IPS-15b (cell line): ENCODE results near the gene EEFSEC.

ENCODE experiments used
- H3K27me3 ChIP-seq: one replicate; pipeline ENCODE4 v1.6.1; 2013; ENCODE audit warnings: low read length; ENCODE audit not compliant: control insufficient read depth, insufficient read depth
- H3K36me3 ChIP-seq: one replicate; pipeline ENCODE4 v1.6.1; 2013; ENCODE audit warnings: low read length; ENCODE audit not compliant: control insufficient read depth, insufficient read depth
- H3K4me1 ChIP-seq: one replicate; pipeline ENCODE4 v1.6.1; 2013; ENCODE audit warnings: mild to moderate bottlenecking, low read length; ENCODE audit not compliant: control insufficient read depth, insufficient read depth
- H3K4me3 ChIP-seq: one replicate; pipeline ENCODE4 v1.5.1; 2013; ENCODE audit warnings: low read depth, low read length
- H3K9ac ChIP-seq: one replicate; pipeline ENCODE4 v1.6.1; 2013; ENCODE audit warnings: low read depth, mild to moderate bottlenecking, low read length
- H3K9me3 ChIP-seq: one replicate; pipeline ENCODE4 v1.6.1; 2013; ENCODE audit warnings: mild to moderate bottlenecking, low read length; ENCODE audit not compliant: control insufficient read depth, insufficient read depth

The EEFSEC gene

DNA sequence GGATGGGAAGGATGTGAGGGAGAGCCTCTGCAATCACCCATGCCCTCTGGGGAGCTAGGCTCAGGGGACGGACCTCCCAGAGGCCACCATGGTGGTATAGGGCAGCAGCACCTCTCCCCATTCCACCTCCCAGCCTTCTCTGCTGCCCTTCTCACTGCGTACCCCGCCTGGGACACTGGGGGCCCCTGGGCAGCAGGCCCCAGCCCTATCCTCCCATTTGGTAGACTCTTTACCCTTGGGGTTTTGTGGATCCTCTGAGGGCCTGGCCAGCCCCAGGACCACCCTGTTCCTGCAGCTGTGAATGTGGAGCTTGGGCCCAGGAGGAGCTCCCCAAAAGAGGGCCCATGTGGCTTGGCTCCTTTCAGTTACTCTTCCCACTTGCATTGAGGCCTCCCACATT is 181.5 kb downstream of the EEFSEC start:
- no peaks in the 10 kb centered on the region for H3K36me3 ChIP-seq
- H3K9me3 ChIP-seq, result no peaks in the 10 kb centered on the region
- H3K27me3 ChIP-seq, result no peaks in the 10 kb centered on the region
- no peak overlapping the region for H3K9ac ChIP-seq
- no peak overlapping the region for H3K4me3 ChIP-seq
- no peaks in the 10 kb centered on the region for H3K4me1 ChIP-seq

DNA sequence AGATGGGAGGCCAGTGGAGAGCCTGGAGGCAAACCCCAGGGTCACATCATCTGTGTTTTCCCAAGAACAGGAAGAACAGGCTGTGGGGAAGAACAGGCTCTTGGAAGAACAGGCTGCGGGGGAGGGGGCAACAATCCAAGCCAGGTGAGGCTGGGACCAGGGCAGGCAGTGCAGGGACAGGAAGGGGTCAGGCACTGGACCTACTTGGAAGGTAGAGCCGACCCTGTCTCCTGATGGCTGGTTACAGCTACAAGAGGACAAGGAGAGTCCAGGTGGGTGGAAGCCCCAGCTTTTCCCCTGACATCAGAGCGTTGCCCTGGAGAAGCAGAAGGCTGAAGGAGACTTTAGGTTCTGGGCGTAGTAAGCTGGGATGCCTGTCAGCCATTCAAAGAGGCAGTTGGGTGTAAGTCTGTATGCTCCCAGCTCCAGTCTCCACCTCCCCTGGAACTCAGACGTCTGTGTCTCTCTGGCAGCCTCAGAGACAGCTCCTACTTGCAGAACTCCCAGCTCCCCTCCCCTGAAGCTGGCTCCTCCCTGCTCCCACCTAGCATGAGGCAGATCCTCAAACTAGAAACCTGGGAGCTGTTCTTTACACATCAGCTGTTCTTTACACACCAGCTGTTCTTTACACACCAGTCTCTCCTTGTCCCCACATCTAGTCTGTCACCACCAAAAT is 182.5 kb downstream of the EEFSEC start:
- no peaks in the 10 kb centered on the region for H3K27me3 ChIP-seq
- no peaks in the 10 kb centered on the region for H3K4me1 ChIP-seq
- H3K36me3 ChIP-seq, result no peaks in the 10 kb centered on the region
- H3K4me3 ChIP-seq, result no peak overlapping the region
- H3K9me3 ChIP-seq, result no peaks in the 10 kb centered on the region
- no peak overlapping the region for H3K9ac ChIP-seq

DNA sequence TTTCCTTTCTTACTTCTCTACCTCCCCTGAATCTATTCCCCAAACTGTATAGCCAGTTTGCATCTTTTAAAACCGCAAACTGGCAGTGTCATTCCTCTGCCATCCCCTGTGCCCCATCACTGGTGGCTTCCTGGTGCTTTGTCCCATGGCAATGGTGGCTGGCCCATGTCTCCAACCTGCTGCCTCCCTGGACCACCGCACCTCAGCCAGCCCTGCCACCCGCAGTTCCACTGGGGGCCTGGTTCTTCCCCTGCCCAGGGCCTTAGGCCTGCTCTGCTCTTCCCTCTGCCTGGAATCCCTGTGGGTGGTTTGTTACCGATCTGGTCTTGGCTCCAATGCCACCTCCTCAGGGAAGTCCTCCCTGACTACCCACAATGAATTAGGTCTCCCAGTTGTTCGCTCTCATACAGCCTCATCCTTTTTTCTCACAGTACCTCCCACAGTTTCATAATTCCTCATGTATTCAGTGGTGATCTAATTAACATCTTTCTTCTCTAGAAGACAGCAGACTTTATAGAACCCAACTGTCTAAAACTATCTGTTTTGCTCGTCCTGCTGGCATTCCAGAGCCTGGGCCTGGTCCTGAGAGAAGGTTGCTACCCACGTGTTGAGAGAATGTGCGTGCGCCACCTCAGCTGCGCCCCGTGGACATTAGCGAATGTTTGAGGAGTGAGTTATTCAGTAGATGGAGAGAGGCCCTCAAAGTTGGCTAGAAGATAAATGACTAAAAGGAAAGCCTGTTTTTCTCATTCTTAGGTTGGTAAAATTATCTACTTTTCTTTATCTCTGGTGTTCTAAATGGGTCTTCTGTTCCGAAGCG is 183.3 kb downstream of the EEFSEC start:
- Histone ChIP-seq H3K36me3 (peaks cover 2% of the 10 kb centered on the region), H3K4me1 (no peaks in the 10 kb centered on the region), H3K9me3 (no peaks in the 10 kb centered on the region), H3K4me3 (no peak overlapping the region), H3K27me3 (no peaks in the 10 kb centered on the region), H3K9ac (no peak overlapping the region)

DNA sequence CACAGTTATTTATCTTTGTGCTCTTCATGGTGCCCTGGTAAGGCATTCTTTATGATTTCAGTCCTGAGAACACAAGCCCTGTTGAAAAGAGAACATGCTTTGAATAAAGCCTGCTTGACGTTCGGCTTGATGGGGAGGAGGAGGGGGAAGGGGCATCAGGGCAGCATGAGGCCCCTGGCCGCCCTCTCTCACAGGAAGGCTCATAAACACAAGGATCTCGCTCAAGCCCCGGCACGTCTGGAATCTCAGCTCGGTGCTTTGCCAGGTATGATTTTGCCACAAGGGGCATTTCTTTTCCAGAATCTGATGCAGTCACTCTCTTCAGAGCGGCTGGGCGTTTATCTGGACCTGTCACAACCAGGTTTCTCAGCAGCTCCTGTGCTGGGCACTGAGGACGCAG is 184.0 kb downstream of the EEFSEC start:
- no peaks in the 10 kb centered on the region for H3K27me3 ChIP-seq
- peaks cover 4% of the 10 kb centered on the region for H3K36me3 ChIP-seq
- no peaks in the 10 kb centered on the region for H3K9me3 ChIP-seq
- H3K4me1 ChIP-seq, result no peaks in the 10 kb centered on the region
- H3K9ac ChIP-seq, result no peak overlapping the region
- no peak overlapping the region for H3K4me3 ChIP-seq

DNA sequence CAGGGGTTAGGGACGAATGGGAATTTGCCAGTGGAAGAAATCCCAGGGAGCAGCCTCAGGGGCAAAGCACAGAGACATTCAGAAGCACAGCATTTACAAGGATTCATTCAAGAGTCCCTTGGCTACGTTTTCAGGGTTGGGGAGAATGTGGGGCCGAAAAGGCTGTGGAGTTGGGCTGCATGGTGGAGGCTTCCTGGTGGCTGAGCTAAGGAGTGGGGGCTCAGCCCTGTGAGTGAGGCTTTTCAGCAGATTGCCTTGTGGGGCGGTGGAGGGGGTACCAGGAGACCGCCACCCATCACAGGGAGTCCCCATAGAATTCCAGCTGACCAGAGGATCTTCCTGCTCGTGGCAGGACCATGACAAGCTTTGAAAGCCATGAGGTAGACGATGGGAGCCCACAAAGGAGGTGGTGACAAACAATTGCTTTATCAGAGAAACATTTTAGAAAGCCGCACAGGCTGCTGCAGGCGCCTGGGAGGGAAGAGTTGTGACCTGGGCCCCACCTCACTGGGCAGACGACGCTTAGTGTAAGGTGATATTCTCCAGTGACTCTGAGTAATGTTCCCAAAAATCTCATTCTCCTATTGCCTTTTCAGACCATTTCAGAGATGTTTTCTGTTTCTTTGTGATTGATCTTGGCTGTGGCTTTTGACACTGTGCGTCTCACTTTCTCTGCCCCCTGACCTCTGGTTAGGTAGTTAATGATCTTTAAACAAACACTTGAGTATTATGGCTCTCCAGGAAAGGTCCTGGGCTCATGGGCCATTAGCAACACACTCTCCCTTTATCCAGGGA is 185.5 kb downstream of the EEFSEC start:
- no peaks in the 10 kb centered on the region for H3K9me3 ChIP-seq
- no peaks in the 10 kb centered on the region for H3K27me3 ChIP-seq
- H3K4me1 ChIP-seq, result no peaks in the 10 kb centered on the region
- H3K4me3 ChIP-seq, result no peak overlapping the region
- H3K9ac ChIP-seq, result no peak overlapping the region
- H3K36me3 ChIP-seq, result peaks cover 4% of the 10 kb centered on the region

DNA sequence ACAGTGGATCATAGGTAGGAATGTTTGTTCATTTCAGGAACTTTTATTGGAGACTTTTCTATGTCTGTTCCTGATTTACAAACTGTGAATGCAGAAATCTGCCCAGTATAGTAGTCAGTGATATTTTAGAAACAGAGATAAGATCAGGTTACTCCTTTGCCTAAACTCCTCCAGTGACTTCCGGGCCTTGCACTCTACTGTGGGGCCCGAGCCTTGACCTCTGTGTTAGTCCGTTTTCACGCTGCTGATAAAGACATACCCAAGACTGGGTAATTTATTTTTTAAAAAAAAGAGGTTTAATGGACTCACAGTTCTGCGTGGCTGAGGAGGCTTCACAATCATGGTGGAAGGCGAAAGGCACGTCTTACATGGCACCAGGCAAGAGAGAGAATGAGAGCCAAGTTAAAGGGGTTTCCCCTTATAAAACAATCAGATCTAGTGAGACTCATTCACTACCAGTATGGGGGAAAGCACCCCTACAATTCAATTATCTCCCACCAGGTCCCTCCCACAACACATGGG is 186.3 kb downstream of the EEFSEC start:
- Histone ChIP-seq H3K4me3 (no peak overlapping the region), H3K9me3 (no peaks in the 10 kb centered on the region), H3K27me3 (no peaks in the 10 kb centered on the region), H3K36me3 (peaks cover 4% of the 10 kb centered on the region), H3K4me1 (no peaks in the 10 kb centered on the region), H3K9ac (no peak overlapping the region)

DNA sequence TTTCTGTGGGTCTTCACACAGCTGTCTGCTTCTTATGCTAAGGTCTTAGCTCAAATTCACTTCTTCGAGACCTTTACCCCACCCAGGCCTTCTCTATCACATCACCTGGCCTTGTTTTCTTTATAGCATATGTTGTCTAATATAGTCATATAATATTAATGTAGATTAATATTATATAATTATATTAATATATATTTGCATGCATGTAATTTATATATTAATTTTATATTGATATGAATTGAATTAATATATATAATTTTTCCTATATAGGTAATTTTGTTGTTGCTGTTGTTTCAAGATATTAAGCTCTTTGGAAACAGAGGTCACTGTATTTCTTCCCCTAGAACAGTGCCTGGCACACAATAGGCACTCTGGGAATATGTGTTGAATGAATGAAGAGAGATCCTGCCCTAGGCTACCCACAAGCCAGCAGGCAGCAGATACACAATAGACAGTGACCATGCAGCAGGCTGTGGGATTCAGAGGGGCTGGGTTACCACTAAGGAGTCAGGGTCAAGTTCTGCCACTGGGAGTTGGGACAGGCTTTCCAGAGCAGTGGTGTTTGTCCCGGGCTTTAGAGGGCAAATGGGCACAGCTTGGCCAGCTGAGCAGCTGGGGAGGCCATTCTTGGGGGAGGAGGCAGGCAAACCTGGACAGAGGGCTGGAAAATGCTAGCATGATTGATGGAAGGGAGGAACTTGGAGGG is 187.1 kb downstream of the EEFSEC start:
- Histone ChIP-seq H3K27me3 (no peaks in the 10 kb centered on the region), H3K36me3 (peaks cover 4% of the 10 kb centered on the region), H3K4me3 (no peak overlapping the region), H3K4me1 (no peaks in the 10 kb centered on the region), H3K9ac (no peak overlapping the region), H3K9me3 (no peaks in the 10 kb centered on the region)

DNA sequence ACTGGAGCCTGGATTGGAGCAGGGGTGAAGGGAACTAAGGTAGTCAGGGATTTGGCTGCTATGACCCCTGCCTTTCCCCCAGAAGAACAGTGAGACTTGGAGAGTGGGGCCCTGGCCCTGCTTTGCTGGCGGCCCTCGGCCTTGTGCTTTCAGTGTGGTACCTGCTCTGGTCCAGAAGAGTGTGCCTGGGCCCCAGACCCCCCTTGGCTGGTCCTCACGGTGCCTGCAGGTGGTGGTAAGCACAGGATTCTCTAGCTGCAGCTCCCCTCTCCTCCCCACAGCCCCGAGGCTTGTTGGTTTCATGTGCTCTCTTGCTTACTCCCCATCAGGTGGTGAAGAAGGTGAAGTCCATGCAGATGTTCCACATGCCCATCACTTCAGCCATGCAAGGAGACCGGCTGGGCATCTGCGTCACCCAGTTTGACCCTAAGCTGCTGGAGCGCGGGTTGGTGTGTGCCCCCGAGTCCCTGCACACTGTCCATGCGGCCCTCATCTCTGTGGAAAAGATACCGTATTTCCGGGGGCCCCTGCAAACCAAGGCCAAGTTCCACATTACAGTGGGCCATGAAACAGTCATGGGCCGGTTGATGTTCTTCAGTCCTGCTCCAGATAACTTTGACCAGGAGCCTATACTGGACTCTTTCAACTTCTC is 187.7 kb downstream of the EEFSEC start:
- Histone ChIP-seq H3K9me3 (no peaks in the 10 kb centered on the region), H3K27me3 (no peaks in the 10 kb centered on the region), H3K36me3 (peaks cover 4% of the 10 kb centered on the region)

DNA sequence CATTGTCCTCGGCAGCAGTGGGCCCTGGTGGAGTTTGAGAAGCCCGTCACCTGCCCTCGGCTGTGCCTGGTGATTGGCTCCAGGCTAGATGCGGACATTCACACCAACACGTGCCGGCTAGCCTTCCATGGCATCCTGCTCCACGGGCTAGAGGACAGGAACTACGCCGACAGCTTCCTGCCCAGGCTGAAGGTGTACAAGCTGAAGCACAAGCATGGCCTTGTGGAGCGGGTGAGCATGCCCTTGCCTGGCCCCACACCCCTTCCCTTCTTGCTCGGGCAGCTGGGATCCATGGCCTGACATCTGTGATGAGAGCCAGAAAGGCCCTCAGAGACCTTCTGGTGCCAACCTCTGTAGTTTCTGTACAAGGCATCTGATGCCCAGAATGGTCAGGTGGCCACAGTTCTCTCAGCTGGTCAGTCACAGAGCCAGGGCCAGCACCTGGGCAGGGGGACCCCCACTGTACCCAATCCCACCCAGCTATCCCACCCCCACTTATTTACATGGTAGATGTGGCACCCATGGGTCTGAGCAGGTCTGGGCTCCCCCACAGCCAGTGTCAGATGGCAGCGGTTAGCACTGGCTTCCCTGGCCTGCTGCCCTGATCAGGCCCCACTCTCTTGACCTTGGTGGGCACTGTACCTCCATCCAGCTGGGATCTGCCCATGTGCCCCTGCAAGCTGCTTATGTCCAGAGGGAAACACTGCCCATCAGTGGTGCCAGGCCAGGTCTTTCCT is 188.5 kb downstream of the EEFSEC start:
- no peak overlapping the region for H3K9ac ChIP-seq
- H3K4me1 ChIP-seq, result no peaks in the 10 kb centered on the region
- no peaks in the 10 kb centered on the region for H3K27me3 ChIP-seq
- no peaks in the 10 kb centered on the region for H3K9me3 ChIP-seq
- peaks cover 4% of the 10 kb centered on the region for H3K36me3 ChIP-seq
- no peak overlapping the region for H3K4me3 ChIP-seq

More for the DNA sequence above, 187.7 kb downstream of the EEFSEC start:
- no peak overlapping the region for H3K9ac ChIP-seq
- H3K4me3 ChIP-seq, result no peak overlapping the region
- no peaks in the 10 kb centered on the region for H3K4me1 ChIP-seq

DNA sequence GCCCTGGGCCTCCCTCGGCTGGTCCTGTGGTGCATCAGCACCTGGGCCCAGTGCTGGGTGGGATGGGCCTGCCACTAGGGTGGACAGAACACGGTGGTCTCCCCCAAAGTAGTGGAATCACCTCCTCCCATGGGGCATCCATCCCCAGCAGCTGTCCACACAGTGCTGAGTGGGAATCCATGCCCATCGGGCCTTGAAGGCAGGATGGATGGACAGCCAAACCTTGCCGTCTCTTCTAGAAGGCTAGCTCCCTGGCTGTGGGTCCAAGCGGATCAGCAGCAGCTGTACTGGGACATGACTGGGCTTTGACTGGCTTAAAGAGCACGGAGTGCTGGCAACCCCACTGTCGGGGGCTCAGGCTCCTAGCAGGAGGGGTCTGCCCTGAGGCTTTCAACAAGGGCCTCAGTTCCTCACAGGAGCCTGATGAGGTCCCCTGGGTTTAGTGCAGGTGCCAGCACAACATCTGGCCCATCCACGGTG is 189.5 kb downstream of the EEFSEC start:
- Histone ChIP-seq H3K4me1 (no peaks in the 10 kb centered on the region), H3K4me3 (no peak overlapping the region), H3K9ac (no peak overlapping the region), H3K9me3 (no peaks in the 10 kb centered on the region), H3K27me3 (no peaks in the 10 kb centered on the region), H3K36me3 (peaks cover 4% of the 10 kb centered on the region)
